Glutamatergic neuron (in vitro differentiated cells): Measurements from ENCODE around the gene GALNS. TPM values are rescaled to one million over a fixed set of nuclear protein-coding genes. Genes with fewer than 3 reads are reported as not detected.

Source experiments
- DNase-seq: peaks from one replicate; pipeline ENCODE4 v3.0.0; 2022
- H3K27ac Mint-ChIP-seq: one replicate; pipeline ENCODE4 v1.8.0; 2020; ENCODE audit warnings: mild to moderate bottlenecking, mixed read lengths, inconsistent platforms; ENCODE audit not compliant: unreplicated experiment
- H3K27me3 Mint-ChIP-seq: one replicate; pipeline ENCODE4 v1.8.0; 2020; ENCODE audit warnings: mild to moderate bottlenecking, moderate library complexity, mixed read lengths, inconsistent platforms; ENCODE audit not compliant: unreplicated experiment
- H3K36me3 Mint-ChIP-seq: one replicate; pipeline ENCODE4 v1.8.0; 2020; ENCODE audit warnings: mild to moderate bottlenecking, mixed read lengths, inconsistent platforms; ENCODE audit not compliant: unreplicated experiment
- H3K4me1 Mint-ChIP-seq: one replicate; pipeline ENCODE4 v1.8.0; 2020; ENCODE audit warnings: mild to moderate bottlenecking, low read depth, mixed read lengths, inconsistent platforms; ENCODE audit not compliant: unreplicated experiment
- H3K4me3 Mint-ChIP-seq: one replicate; pipeline ENCODE4 v1.8.0; 2020; ENCODE audit warnings: mild to moderate bottlenecking, mixed read lengths, inconsistent platforms; ENCODE audit not compliant: unreplicated experiment
- H3K9me3 Mint-ChIP-seq: one replicate; pipeline ENCODE4 v1.8.0; 2020; ENCODE audit warnings: mild to moderate bottlenecking, moderate library complexity, mixed read lengths, inconsistent platforms; ENCODE audit not compliant: unreplicated experiment
- CTCF ChIP-seq: fragments of 200-600 bp; sonication (generic); IDR thresholded peaks from one replicate; pipeline ENCODE4 v1.5.0; 2021; ENCODE audit not compliant: partially characterized antibody, unreplicated experiment
- total RNA-seq: library from RNA; stranded (reverse); fragmentation: NEBNext Ultra II Directional; extraction: Animal tissue kit (Norgen Biotek cat#: 25700); gene quantifications from one replicate; pipeline ENCODE4 v1.2.1, GENCODE V29; 2021; ENCODE audit not compliant: unreplicated experiment

GALNS gene
- total RNA-seq, 1 donor from 2014 or later, result 31.7 TPM

- no peak overlapping the region for H3K27ac Mint-ChIP-seq
- peaks cover 14% of the 10 kb centered on the region for H3K27me3 Mint-ChIP-seq
- no peak overlapping the region for H3K4me3 Mint-ChIP-seq
- peaks cover 6% of the 10 kb centered on the region for H3K9me3 Mint-ChIP-seq
- H3K36me3 Mint-ChIP-seq, result no peaks in the 10 kb centered on the region
- DNase-seq, result no peak
- TF ChIP-seq CTCF, result no peak
- peaks cover 10% of the 10 kb centered on the region for H3K4me1 Mint-ChIP-seq
Observed at GRCh38 chr16:88864099-88864498, 7.4 kb upstream of the GALNS start.

- H3K36me3 Mint-ChIP-seq, result no peaks in the 10 kb centered on the region
- DNase-seq, result no peak
- peaks cover 3% of the 10 kb centered on the region for H3K4me1 Mint-ChIP-seq
- H3K9me3 Mint-ChIP-seq, result peaks cover 3% of the 10 kb centered on the region
- no peak overlapping the region for H3K27ac Mint-ChIP-seq
- TF ChIP-seq CTCF, result no peak
- peaks cover 7% of the 10 kb centered on the region for H3K27me3 Mint-ChIP-seq
- no peak overlapping the region for H3K4me3 Mint-ChIP-seq
Observed at GRCh38 chr16:88863426-88863825, 6.7 kb upstream of the GALNS start.

GRCh38 chr16:88862968-88863367 is 6.2 kb upstream of the GALNS start:
- Mint-ChIP-seq H3K36me3 (no peaks in the 10 kb centered on the region), H3K4me1 (peaks cover 5% of the 10 kb centered on the region), H3K4me3 (no peak overlapping the region), H3K9me3 (peaks cover 5% of the 10 kb centered on the region), H3K27ac (no peak overlapping the region), H3K27me3 (peaks cover 5% of the 10 kb centered on the region)
- TF ChIP-seq CTCF, result no peak
- DNase-seq, result no peak

- Mint-ChIP-seq H3K27ac (no peak overlapping the region), H3K4me1 (peaks cover 6% of the 10 kb centered on the region), H3K27me3 (peaks cover 4% of the 10 kb centered on the region), H3K4me3 (no peak overlapping the region), H3K36me3 (no peaks in the 10 kb centered on the region), H3K9me3 (peaks cover 9% of the 10 kb centered on the region)
- no peak for DNase-seq
- TF ChIP-seq CTCF, result no peak
Observed at GRCh38 chr16:88861359-88861758, 4.6 kb upstream of the GALNS start.

GRCh38 chr16:88859381-88860091 is 2.8 kb upstream of the GALNS start:
- Mint-ChIP-seq H3K4me3 (no peak overlapping the region), H3K9me3 (peaks cover 16% of the 10 kb centered on the region), H3K36me3 (no peaks in the 10 kb centered on the region), H3K27ac (no peak overlapping the region), H3K4me1 (peaks cover 6% of the 10 kb centered on the region), H3K27me3 (peaks cover 4% of the 10 kb centered on the region)
- no peak for TF ChIP-seq CTCF
- no peak for DNase-seq
